GM21576 (cell line): ENCODE measurements around the gene ZNF438.

Source experiments
- ATAC-seq: cut with Tn5 transposase; IDR thresholded peaks from one replicate; pipeline ENCODE4 v1.9.1; 2021; ENCODE audit warnings: mild to moderate bottlenecking, moderate library complexity; ENCODE audit not compliant: unreplicated experiment

The ZNF438 gene

DNA sequence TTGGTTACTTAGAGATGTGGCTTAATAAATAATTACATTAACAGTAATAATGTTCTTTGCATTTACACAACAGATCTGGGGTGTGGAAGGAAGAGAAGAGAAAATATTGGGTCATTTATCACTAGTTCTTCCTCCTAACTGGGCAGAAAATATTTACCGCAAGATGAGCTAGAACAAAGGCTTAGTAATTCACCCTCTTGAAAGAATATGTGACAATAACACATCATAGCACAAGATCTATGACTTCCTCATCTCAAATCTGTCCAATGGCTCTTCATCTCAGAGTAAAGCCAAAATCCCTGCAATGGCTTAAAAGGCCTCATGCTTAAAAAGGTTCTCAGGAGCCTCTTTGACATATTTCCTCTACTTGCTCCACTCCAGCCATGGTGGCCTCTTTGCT, 178.6 kb downstream of the ZNF438 start:
- ATAC-seq: no peak

DNA sequence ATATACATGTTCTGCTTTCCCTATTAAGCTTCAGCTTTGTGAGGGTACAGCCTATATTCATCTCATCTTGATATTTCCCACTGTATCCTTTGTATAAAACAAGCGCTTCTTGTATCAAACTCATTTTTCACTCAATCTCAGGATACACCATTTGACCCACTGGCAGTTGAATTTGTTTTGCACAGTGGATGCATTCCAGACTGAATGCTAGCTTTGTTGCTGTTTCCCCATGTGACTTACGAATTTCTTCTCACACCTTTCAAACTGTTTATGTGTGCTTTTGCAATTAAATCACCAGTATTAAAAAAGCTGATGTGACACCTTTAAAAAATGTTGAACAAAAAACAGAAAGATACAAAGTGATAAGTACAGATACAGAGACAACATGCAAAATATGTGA, 180.9 kb downstream of the ZNF438 start:
- ATAC-seq: no peak

DNA sequence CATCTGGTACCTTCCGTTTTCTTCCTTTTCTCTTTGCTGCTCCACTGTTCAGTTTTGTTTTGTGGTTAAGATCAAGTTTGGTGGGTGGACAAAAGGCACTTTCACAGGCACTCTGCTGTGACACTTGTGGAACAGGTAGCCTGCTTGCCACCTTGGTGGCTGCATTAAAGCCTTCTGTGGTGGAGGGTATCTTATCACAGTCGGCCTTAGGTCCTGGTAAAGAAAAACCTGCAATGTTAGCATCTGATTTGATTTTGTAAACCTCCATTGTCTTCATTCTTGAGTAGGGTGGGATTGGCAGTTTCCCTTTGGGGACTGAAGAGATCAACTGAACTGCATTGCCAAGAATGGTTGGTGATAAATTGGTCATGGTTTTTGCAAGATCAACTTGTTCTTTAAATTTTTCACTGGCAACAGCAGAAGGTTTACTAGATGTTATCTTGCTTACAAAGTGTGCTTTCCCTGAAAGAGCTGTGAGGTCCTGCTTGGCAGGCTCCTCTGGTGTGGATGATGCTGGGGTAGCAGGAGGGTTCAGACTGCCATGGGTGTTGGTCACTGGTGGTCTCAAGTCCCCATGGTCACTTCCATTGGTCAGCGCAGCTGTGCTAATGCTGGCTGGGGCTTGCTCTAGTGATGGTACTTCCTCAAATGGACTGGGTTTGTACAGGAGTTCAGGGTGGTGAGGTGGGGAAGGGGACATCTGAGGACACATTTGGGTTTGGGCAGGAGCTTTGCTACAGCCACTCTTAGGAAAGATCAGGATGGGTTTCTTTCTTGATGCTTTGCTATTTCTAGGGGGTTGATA, 182.2 kb downstream of the ZNF438 start:
- ATAC-seq: no peak

DNA sequence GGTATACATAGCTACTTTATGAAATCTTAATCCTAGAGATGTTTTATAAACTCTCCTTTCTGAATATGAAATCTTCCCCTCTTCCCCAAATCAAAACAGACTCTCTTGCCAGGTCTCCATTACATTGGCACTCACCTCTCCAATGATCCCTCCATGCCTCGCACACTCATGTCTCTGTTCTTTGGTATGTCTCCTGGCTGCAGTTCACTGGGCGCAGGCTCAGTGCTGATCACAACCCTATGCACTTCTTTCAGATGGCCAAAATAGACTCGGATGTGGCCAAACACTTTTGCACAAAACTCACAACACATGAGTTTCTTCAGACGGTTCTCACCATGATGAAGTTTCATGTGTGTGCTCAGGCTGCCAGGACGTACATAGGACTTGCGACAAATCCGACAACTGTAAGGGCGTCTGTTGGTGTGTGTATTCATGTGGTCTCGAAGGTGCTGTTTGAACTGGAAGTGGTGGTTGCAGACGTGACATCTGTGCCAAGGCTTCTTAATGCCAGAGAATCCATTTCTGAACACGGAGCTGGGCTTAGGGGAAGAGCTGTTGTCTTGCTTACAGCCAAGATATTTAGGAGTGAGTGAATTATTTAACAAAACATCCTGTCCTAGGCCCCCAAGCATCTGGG, 183.2 kb downstream of the ZNF438 start:
- ATAC-seq: no peak

DNA sequence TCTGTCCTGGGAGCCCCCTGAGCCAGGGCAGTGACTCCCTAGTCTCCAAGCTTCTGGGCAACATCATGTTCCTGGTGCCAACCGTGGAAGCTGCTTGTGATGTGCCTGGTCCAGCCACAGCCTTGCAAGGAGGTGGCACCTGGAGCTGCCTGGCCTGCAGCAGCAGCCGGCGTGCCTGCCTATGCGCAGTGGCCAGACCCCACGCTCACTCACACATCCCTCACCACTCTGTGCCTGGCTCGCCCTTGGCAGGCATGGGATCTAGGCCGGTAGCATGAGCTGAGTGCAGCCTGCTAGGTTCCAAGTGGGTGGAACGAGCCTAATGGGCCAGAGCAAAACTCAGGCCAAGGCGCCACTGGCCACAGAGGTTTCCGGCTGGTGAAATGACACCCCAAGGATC, 184.0 kb downstream of the ZNF438 start:
- no peak for ATAC-seq

DNA sequence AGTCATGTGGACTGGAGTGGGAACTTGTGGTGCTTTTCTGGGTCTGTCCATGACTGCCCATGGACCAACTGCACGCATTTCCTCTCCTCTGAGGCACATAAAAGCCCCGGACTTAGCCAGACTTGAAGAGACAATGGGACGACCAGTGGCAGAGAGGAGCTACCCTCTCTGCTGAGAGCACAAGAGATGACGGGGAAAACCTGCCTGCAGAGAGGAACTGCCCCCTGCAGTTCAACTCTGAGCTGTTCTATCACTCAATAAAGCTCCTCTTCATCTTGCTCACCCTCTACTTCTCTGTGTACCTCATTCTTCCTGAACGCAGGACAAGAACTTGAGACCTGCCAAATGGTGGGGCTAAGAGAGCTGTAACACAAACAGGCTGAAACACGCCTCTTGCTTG, 184.5 kb downstream of the ZNF438 start:
- no peak for ATAC-seq

DNA sequence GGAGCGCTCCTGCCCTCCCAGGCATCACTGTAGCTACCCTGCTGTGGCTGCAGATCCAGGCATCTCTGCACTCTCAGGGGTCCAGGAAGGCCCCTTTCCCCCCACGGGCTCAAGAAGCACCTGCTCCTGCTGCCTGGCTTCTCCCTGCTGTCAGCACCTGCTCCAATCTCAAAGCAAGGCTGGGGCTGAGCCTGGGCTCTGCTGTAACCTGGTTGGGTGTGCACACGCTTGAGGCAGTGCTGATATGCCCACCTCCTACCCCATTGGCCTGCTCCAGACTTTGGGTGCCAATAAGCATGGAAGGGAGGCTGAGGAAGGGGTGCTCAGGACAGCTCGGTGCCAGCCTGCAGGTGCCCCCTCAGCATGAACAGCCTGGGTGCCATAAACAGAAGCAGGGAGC, 185.0 kb downstream of the ZNF438 start:
- ATAC-seq: no peak

DNA sequence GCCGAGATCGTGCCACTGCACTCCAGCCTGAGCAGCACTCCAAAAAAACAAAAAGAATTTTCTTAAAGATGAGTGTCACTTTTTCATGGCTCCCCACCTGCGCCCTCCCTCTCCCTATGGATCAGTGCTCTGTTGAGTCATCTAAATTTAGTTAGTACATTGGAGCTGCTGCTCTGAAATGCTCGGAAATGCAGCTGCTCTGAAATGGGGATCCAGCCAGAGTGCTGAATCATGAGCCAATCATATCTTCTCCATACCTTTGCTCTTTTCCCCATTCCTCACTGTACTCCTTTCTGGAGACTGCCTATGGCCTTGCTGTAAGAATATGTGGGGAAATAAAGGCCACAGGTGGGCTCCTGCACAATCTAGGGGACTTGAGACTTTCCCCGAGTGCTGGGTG, 188.8 kb downstream of the ZNF438 start:
- ATAC-seq: no peak

DNA sequence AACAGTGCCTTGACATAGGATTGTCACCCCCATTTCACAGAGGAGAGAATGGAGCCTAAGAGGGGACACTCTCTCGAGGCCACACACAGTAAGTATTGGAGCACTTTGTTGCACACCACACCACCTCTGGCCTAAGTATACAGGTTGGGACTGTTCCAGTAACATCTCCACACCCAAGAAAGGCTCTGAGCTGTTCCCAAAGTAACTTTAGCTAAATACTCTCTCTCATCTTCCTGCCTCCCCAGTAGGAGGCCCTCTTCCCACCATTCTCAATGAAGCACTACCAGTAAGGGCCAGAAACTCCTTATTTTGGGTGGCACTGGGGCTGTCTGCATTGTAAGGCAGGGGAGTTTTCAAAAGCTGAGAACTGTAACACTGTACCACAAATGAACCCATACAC, 189.5 kb downstream of the ZNF438 start:
- no peak for ATAC-seq

DNA sequence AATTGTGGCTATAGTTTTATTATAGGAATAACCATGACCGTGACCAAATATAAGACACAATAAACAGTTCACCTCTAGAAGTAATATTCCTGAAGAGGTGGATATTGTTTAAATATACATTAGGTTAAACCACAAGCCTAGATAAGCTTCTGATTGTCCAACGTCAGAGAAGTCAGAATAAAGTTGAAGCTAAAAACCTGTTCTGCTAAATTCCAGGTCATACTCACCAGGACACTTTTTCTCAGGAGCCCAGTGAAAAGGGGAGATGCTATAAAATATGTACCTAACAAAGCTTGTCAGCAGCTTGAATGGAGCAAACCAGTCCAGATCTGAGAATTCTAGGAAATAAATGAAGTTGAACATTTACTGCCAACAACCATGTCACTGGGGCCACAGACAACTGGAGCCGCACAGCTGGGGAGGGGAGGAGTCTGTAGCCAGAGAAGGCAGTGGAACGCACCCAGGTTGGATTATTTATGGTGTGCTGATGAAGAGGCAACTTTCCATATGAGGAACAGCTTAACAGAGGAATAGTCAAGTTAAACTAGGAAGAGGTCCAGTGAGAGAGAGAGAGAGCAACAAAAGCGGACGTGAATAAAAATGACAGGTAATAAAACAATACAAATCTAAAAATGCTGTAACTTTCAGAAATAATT, 191.1 kb downstream of the ZNF438 start:
- no peak for ATAC-seq

DNA sequence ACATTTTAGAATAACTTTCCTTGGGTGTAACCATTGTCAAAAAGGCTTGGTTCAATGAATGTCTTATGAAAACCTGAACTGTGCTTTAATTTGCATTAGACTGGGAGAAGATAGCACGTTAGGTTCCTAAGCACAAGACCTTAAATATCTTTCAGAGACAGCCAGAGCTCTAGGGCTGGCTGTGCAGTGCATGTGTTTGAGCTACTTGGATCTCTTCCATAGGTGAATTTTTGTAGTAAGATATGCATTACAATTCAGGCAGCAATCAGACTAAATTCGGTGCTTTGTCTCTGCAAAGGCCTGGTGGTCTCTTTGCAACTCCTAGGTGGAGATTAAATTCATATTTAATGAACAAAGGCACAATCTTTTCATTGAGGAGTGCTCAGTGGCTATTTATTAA, 192.0 kb downstream of the ZNF438 start:
- no peak for ATAC-seq

DNA sequence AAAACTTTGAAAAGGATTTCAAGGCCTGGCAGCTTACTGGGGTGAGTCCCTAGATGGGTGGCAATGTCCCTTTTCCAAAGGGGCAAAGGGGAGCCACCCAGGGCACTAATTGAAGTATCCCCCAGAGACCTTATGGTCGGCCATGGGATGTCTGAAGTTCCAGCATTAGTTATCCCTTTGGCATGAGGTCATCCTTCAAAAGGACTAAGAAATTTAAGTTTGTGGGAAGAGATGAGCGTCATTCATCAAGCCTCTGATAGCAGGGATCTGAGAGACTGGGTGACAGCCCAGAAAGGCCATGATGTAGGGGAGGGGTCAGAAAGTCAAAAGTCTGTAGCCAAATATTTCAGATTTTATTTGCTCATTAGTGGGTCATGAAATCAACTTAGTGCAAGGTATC, 195.3 kb downstream of the ZNF438 start:
- ATAC-seq: no peak

DNA sequence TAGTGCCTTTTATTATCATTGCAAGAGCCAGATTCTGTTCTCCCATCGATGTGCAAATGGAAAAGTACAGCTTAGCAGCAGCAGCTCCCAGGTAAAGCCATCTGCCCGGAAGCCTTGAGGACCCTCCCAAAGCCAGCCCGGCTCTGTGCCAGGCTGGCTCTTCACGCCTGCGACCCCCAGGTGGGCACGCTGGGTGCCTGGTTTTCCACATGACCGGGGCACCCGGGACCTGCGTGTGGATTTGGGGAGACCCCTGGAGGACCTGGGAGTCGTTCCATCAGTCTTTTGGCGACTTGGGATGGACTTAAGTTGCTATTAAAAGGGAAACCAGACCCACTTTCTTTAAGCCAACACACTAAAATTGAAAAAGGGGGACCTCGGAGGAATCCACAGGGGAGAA, 196.5 kb downstream of the ZNF438 start:
- ATAC-seq: no peak

DNA sequence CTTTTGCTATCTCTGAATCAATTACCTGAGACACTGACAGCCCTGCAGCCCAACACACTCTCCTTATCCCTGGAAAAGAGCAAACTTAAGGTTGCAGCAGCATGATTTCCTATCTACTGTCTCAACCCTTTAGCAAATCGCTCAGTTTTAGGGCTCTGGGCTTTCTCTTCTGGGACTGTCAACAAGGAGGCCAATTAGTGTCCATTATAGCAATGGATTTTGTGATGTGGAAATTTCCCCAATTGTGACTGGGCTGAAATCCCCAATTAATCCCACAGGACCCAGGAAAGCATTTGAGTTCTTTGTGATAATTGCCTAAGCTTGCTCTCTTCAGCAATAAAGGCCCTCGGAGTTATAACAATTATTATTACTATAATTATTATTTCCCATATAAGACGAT, 197.0 kb downstream of the ZNF438 start:
- ATAC-seq: no peak

DNA sequence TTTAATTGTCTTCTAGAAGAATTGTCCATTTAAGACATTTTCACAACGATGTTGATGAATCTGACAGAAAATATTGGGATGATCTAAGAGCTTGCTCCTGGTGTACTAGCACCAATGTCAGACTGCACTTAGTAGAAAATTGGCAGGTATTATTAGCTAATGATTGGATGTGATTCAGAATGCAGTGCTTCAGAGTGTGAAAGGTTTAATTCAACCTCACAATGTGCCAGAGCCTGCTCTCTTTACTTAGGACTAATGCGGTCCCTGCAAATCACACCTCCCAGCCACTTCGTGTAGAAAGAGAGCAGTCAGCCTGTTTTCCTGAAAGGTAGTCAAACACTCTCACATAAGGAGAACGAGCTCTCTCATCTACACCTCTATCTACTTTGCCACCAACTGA, 197.5 kb downstream of the ZNF438 start:
- no peak for ATAC-seq

DNA sequence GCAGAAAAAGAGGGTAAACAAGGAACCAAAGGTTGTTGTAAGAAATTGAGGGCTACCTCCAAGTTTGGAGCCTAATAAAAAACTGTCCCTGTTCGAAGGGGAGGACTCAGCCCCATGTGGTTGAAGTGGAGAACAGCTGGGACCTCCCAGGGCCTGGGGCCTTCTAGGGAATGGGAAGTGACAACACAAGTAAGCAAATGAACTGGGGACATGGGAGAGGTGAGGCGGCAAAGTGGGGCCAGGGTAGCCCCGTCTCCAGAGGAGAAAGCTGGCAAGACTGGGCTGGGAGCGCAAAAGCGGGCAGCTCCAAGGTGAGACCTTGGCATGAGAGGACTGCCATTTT, 198.1 kb downstream of the ZNF438 start:
- ATAC-seq: no peak

DNA sequence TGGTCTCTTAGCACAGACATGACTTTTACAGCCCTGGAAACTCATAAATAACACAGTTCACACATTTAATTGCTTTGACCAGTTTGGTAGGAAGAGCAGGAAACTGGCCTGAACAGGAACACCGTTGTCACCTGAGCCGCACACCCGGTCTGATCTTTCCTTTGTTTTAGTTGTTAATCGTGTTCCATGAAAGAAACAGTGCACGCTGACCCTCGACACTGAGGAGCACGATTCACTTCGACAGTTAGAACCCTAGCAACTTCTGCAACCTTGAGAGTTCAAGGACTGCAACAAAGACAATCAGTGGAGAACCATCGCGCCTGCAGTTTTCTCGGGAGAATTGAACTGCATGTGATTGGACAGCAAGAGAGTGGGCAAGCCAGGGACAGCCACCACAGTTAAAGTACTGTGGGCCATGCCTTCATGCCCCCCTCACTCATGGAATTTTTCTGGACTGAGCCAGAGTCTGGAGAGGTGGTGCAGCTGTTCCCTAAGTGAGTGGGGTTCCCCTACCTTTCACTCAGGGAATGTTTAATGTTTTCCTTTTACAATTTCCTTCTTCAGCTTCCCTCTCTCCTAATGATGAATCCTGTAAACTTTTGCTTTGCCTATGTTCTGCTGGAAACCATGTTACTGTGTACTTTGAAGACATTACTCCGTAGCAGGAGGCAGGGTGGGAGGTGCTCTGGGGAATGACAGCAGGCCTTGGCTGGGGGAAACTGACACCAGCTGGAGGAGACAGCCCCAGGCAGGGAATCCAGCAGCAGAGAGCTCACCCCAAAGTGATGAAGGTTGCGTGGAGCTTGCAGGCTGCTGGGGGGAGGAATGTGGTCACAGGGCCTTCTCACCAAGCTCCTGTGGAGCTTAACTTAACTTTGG, 198.7 kb downstream of the ZNF438 start:
- no peak for ATAC-seq

DNA sequence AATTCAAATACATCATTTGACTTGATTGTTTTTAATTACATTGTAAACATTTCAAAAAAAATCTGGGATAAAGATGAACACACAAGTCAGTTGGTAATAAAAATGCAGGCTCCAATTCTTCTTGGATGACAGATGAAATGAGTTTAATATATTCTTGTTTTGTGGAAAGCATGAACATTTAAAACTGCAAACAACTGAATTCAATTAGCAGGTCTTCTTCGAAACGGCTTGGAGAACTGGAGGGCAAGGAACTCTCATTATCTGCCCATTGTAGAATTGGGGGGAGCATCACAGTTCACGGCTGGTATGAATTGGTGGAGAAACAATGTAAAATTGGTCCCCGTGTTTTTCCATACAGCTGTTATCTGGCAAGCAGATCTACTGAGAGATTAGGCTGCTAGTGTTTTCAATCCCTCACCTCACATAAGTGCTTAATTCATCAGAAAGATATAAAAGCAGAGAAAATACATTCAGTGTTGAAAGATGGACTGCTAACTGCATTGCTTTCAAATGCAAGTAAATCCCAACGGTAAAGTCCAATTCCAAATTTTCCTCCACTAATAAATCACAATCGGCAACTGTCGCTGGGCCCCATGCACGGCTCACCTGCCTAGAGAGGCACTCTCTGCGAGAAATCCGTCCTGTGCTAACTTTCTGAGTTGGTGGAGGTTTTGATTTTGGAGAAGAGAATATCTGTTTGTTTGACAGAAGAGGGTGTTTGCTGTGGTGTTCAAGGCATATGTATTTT, 199.5 kb downstream of the ZNF438 start:
- ATAC-seq: no peak

DNA sequence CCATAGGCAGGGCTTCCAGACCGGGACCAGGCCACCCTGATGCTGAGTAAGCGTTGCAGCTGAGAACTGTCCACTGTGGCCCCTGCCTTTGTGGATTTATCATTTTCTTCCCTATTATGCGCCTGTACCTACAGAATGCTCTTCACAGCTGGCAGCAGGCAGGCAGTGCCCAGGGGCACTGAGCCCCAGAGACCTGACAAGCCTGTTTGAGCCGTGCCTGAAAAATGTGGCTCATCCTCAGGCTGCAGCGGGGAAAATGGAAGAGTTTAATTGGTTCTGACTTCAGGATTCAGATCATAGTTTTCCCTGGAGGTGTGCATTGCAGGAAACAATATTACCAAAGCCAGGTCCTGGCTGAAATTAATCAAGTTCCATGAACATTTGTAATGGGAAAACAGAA, 200.2 kb downstream of the ZNF438 start:
- ATAC-seq: no peak

DNA sequence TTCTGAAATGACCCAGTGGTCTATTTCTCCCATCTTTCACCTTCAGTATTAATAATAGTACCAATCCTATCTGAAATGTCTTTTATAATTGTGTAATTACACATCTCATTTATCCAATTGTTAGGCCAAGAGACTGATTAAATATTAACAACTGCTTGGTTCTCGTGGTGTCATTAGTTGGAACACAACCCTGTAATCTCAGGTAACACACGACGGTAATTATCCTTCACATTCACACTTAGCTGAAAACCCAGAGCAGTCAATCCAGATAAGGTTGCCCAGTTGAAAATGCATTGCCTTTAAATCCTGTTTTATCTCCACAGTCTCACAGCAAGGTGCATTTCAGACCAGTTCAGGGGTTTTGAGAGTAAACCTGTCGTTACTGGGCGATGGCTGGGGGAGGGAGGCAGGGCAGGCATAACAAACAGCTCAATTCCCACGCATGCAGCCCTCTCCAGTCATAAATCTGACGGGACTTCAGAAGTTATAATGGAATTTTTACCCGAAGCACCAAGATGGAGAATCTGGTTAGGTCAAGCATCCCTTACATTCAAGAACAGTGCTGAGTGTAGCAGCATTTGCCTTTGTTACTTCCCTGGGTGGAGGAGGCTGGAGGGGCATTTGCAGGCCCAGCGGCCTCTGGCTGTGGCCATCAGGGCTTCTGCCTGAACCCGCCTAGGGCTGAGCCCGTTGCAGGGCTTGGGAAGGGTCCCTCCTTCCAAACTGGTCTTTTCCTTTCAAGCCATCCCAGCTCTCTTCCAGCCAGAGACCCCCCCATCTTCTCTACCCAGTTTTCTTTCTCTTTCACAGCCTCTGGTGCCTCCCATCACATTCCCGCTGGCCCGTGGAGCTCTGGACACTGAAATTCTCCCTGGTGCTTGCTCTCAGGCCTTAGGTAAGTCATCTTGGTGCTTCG, 201.1 kb downstream of the ZNF438 start:
- no peak for ATAC-seq
